ENCODE results near the gene TNIK.

DNA sequence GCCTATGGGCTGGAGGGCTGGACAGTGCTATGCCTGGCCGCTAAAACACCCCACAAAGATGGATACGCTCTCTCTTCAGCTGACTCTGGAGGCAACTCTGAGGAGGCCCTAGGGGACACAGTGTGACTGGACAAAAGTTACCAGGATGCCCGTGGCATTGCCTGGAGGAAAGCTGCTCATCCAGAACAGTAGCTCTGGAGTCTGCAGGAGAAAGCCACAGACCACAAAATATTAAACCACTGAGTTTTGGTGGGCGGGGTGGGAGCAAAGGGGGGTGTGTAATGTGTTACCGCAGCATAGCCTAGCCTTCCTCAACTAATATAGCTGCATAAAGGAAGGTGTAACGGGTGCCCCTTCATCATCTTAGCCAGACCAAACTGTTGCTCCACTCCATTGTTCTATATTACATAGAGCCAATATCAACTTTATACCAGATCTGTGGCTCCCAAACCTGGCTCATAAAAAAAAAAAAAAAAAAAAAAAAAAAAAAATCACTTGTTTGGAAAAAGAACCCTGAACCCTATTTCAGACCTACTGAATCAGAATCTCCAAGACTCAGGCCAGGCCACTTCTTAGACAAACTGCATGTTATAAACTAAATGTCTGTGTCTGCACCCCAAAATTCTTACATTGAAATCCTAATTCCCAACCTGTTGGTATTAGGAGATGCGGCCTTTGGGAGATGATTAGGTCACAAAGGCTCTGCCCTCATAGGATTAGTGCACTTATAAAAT lies 132.6 kb downstream of the TNIK start:
- TF ChIP-seq, protein P1, sequence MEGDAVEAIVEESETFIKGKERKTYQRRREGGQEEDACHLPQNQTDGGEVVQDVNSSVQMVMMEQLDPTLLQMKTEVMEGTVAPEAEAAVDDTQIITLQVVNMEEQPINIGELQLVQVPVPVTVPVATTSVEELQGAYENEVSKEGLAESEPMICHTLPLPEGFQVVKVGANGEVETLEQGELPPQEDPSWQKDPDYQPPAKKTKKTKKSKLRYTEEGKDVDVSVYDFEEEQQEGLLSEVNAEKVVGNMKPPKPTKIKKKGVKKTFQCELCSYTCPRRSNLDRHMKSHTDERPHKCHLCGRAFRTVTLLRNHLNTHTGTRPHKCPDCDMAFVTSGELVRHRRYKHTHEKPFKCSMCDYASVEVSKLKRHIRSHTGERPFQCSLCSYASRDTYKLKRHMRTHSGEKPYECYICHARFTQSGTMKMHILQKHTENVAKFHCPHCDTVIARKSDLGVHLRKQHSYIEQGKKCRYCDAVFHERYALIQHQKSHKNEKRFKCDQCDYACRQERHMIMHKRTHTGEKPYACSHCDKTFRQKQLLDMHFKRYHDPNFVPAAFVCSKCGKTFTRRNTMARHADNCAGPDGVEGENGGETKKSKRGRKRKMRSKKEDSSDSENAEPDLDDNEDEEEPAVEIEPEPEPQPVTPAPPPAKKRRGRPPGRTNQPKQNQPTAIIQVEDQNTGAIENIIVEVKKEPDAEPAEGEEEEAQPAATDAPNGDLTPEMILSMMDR (IDR thresholded peaks at IDR 0.05; ENCODE audit: low read depth, low read length): no peak
- no peak for TF ChIP-seq EZH2phosphoT487 (IDR thresholded peaks at IDR 0.05; ENCODE audit: low read depth)
